HEK293 (cell line): ENCODE measurements around the gene EEF2.

Experiments used
- CTCF ChIA-PET: fragments of 350-600 bp; formaldehyde crosslinking; extraction: SDS; loops from one replicate; lab custom pipeline; 2021; ENCODE audit warnings: antibody characterized with exemption; lab: Yijun Ruan, JAX
- POLR2A ChIA-PET: fragments of 300-600 bp; formaldehyde crosslinking; extraction: SDS; loops from one replicate; lab custom pipeline; 2020; ENCODE audit warnings: antibody characterized with exemption, inconsistent platforms; lab: Yijun Ruan, JAX
- H3K27ac ChIP-seq: fragments of 200-500 bp; sonication (Bioruptor generic); 2 replicates; pipeline ENCODE4 v1.5.1; 2014; ENCODE audit warnings: low read depth, low read length, control low read depth, inconsistent platforms; ENCODE audit errors: extremely low read depth
- H3K36me3 ChIP-seq, 2 experiments: fragments of 200-500 bp in 1 of 2; sonication (Bioruptor generic) in 1 of 2; 1 replicate in 1 of 2; 2 replicates in 1 of 2; pipeline ENCODE4 v1.5.1; 2014 to 2017; ENCODE audit warnings: inconsistent platforms in 2 of 2, low read length in 2 of 2; ENCODE audit not compliant: control insufficient read depth in 2 of 2, insufficient read depth in 1 of 2
- H3K4me1 ChIP-seq: fragments of 200-500 bp; sonication (Bioruptor generic); 2 replicates; pipeline ENCODE4 v1.5.1; 2014; ENCODE audit warnings: mild to moderate bottlenecking, low read length, inconsistent platforms; ENCODE audit not compliant: control insufficient read depth, insufficient read depth
- H3K4me3 ChIP-seq: 2 replicates; pipeline ENCODE4 v1.5.1; 2011; ENCODE audit warnings: low read depth, mild to moderate bottlenecking, control low read depth, low read length, moderate library complexity
- H3K9me3 ChIP-seq: fragments of 200-500 bp; sonication (Bioruptor generic); 2 replicates; pipeline ENCODE4 v1.5.1; 2014; ENCODE audit warnings: low read depth, low read length, inconsistent platforms; ENCODE audit not compliant: control insufficient read depth, insufficient read depth
- GLIS2 ChIP-seq: fragments of 450-650 bp; formaldehyde crosslinking; IDR thresholded peaks from 2 replicates; pipeline ENCODE4 v1.5.1; 2016; ENCODE audit warnings: missing biosample characterization, missing genetic modification characterization
- HIC1 ChIP-seq: fragments of 450-650 bp; formaldehyde crosslinking; IDR thresholded peaks from 2 replicates; pipeline ENCODE4 v1.5.1; 2016; ENCODE audit warnings: missing biosample characterization, missing genetic modification characterization
- HOXA7 ChIP-seq: sonication (generic); formaldehyde crosslinking; IDR thresholded peaks from 2 replicates; pipeline ENCODE4 v1.8.1; 2022; ENCODE audit warnings: missing genetic modification reagents, borderline replicate concordance
- KLF17 ChIP-seq: fragments of 450-650 bp; formaldehyde crosslinking; IDR thresholded peaks from 2 replicates; pipeline ENCODE4 v1.5.1; 2016; ENCODE audit warnings: missing biosample characterization, missing genetic modification characterization
- KLF8 ChIP-seq: fragments of 450-650 bp; formaldehyde crosslinking; IDR thresholded peaks from 2 replicates; pipeline ENCODE4 v1.5.1; 2016; ENCODE audit warnings: missing biosample characterization, missing genetic modification characterization
- SP3 ChIP-seq: fragments of 450-650 bp; formaldehyde crosslinking; IDR thresholded peaks from 2 replicates; pipeline ENCODE4 v1.5.1; 2016; ENCODE audit warnings: missing biosample characterization, missing genetic modification characterization
- WT1 ChIP-seq: fragments of 450-650 bp; formaldehyde crosslinking; IDR thresholded peaks from 2 replicates; pipeline ENCODE4 v1.5.1; 2016; ENCODE audit warnings: missing biosample characterization, missing genetic modification characterization
- ZBTB7A ChIP-seq: fragments of 450-650 bp; formaldehyde crosslinking; IDR thresholded peaks from 2 replicates; pipeline ENCODE4 v1.5.1; 2016; ENCODE audit warnings: low read depth, missing biosample characterization, missing genetic modification characterization
- ZBTB8A ChIP-seq: fragments of 450-650 bp; formaldehyde crosslinking; IDR thresholded peaks from 2 replicates; pipeline ENCODE4 v1.5.1; 2016; ENCODE audit warnings: missing biosample characterization, missing genetic modification characterization
- ZEB2 ChIP-seq: fragments of 450-650 bp; formaldehyde crosslinking; IDR thresholded peaks from 2 replicates; pipeline ENCODE4 v1.5.1; 2016; ENCODE audit warnings: missing biosample characterization, missing genetic modification characterization
- ZNF148 ChIP-seq: fragments of 450-650 bp; formaldehyde crosslinking; IDR thresholded peaks from 2 replicates; pipeline ENCODE4 v1.5.0; 2017; ENCODE audit warnings: missing biosample characterization, missing genetic modification characterization, borderline replicate concordance
- ZNF175 ChIP-seq: fragments of 450-650 bp; formaldehyde crosslinking; IDR thresholded peaks from 2 replicates; pipeline ENCODE4 v1.5.1; 2016; ENCODE audit warnings: missing biosample characterization, missing genetic modification characterization
- ZNF23 ChIP-seq: fragments of 450-650 bp; formaldehyde crosslinking; IDR thresholded peaks from 2 replicates; pipeline ENCODE4 v1.5.1; 2016; ENCODE audit warnings: missing biosample characterization, missing genetic modification characterization, borderline replicate concordance
- ZNF341 ChIP-seq: fragments of 450-650 bp; formaldehyde crosslinking; IDR thresholded peaks from 2 replicates; pipeline ENCODE4; 2016; ENCODE audit warnings: low read depth, missing biosample characterization, missing genetic modification characterization
- ZNF548 ChIP-seq: fragments of 450-650 bp; formaldehyde crosslinking; IDR thresholded peaks from 2 replicates; pipeline ENCODE4 v1.5.1; 2016; ENCODE audit warnings: missing biosample characterization, missing genetic modification characterization
- ZNF600 ChIP-seq: fragments of 450-650 bp; formaldehyde crosslinking; IDR thresholded peaks from 2 replicates; pipeline ENCODE4 v1.5.1; 2016; ENCODE audit warnings: missing biosample characterization, missing genetic modification characterization
- ZSCAN5A ChIP-seq: fragments of 450-650 bp; formaldehyde crosslinking; IDR thresholded peaks from 2 replicates; pipeline ENCODE4 v1.5.1; 2016; ENCODE audit warnings: missing biosample characterization, missing genetic modification characterization
- ZXDB ChIP-seq: fragments of 450-650 bp; formaldehyde crosslinking; IDR thresholded peaks from 2 replicates; pipeline ENCODE4 v1.5.1; 2016; ENCODE audit warnings: missing biosample characterization, missing genetic modification characterization

EEF2 gene

GRCh38 chr19:3983936-3984583 is 1.2 kb downstream of the EEF2 start (continued):
- TF ChIP-seq ZNF148 (tag by site-specific recombination) (no peak), ZXDB (peak; percentile 24; the same call in 1 of the 2 replicates)

GRCh38 chr19:3983542-3983914 is 1.7 kb downstream of the EEF2 start:
- peak overlapping the region; percentile 100 for H3K27ac ChIP-seq
- TF ChIP-seq ZBTB7A (0 out of 2 replicates have a peak, but pooled peaks have one; percentile 3), HOXA7 (CRISPR knock-in tag) (no peak), ZSCAN5A (no peak), ZEB2 (tag by site-specific recombination) (0 out of 2 replicates have a peak, but pooled peaks have one; percentile 3)

GRCh38 chr19:3982701-3983541 is 2.3 kb downstream of the EEF2 start:
- no peaks in the 10 kb centered on the region for H3K9me3 ChIP-seq
- H3K27ac ChIP-seq: peak overlapping the region; percentile 100
- peaks cover 11% of the 10 kb centered on the region; the same call in 1 of the 2 replicates for H3K4me1 ChIP-seq
- H3K4me3 ChIP-seq: peak overlapping the region; percentile 99
- peaks cover 28 to 68% of the 10 kb centered on the region in 2 experiments for H3K36me3 ChIP-seq
- CTCF ChIA-PET: interaction anchor here (0.6 kb wide), 1 partner anchor 81 kb away, joined by 3 read pairs; no protein-coding TSS in a partner anchor
- POLR2A ChIA-PET: interaction anchor here (1.4 to 8.3 kb wide), 2 partner anchors 12 to 24 kb away, joined by 3 to 258 read pairs; partner anchors contain the start of gene DAPK3
- peak; percentile 26 for TF ChIP-seq SP3 (tag by site-specific recombination)
- no peak; the same call in 1 of the 2 replicates for TF ChIP-seq HIC1 (tag by site-specific recombination)
- no peak for TF ChIP-seq ZBTB8A (tag by site-specific recombination)
- no peak for TF ChIP-seq ZNF175 (tag by site-specific recombination)
- TF ChIP-seq ZEB2 (tag by site-specific recombination): 0 out of 2 replicates have a peak, but pooled peaks have one; percentile 18
- TF ChIP-seq ZNF600 (tag by site-specific recombination): peak; percentile 56
- no peak for TF ChIP-seq ZNF23 (tag by site-specific recombination)
- 0 out of 2 replicates have a peak, but pooled peaks have one; percentile 23 for TF ChIP-seq ZNF341 (tag by site-specific recombination)
- TF ChIP-seq ZNF148 (tag by site-specific recombination): 0 out of 2 replicates have a peak, but pooled peaks have one; percentile 34
- peak; percentile 28; the same call in 1 of the 2 replicates for TF ChIP-seq WT1 (tag by site-specific recombination)
- TF ChIP-seq KLF17: peak; percentile 86
- TF ChIP-seq KLF8 (tag by site-specific recombination): peak; percentile 56; the same call in 1 of the 2 replicates
- TF ChIP-seq GLIS2 (tag by site-specific recombination): peak; percentile 55; the same call in 1 of the 2 replicates
- TF ChIP-seq ZNF548 (tag by site-specific recombination): no peak

More at GRCh38 chr19:3983542-3983914, 1.7 kb downstream of the EEF2 start:
- Histone ChIP-seq H3K9me3 (no peaks in the 10 kb centered on the region), H3K4me3 (peak overlapping the region; percentile 99), H3K36me3 (peaks cover 28 to 62% of the 10 kb centered on the region in 2 experiments), H3K4me1 (peaks cover 11% of the 10 kb centered on the region; the same call in 1 of the 2 replicates)
- ChIA-PET POLR2A (interaction anchor here (1.4 to 8.3 kb wide), 2 partner anchors 13 to 23 kb away, joined by 3 to 258 read pairs; partner anchors contain the start of gene DAPK3), CTCF (no interaction called here)
